Measurements from ENCODE around the gene TSPAN18.

Gene TSPAN18

GRCh38 chr11:44950031-44950624 is 223.4 kb downstream of the TSPAN18 start:
- DNase-seq, result peak; percentile 16 to 30

- peak; percentile 83 to 87 for DNase-seq
Measured at GRCh38 chr11:44950625-44951476, 224.1 kb downstream of the TSPAN18 start, which contains the start of gene TP53I11. TP53I11 (minus strand) TSS chr11:44950883; CDS start chr11:44938335, 12,548 bp downstream.

DNA sequence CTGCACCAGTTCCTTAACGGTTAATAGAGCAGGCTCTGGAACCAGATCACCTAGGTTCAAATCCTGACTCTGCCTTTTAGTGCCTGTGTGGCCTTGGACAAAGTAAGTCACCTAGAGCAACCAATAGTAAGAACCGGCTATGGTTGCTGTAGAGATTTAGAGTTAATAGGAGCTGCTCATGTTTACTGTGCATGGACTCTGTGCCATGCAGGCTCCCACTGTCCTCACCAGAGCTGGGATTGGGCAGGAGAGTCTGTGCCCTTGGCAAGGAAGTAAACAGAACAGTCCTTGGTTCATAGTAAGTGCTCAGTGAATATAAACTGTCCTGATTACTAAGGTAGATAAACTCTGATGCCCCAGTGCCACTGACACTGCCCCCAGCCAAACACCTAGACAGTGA is 225.3 kb downstream of the TSPAN18 start:
- no peak for DNase-seq

GRCh38 chr11:44952500-44953260 is 225.9 kb downstream of the TSPAN18 start:
- DNase-seq, result no peak

GRCh38 chr11:44954051-44954906 is 227.5 kb downstream of the TSPAN18 start:
- DNase-seq, result no peak

DNA sequence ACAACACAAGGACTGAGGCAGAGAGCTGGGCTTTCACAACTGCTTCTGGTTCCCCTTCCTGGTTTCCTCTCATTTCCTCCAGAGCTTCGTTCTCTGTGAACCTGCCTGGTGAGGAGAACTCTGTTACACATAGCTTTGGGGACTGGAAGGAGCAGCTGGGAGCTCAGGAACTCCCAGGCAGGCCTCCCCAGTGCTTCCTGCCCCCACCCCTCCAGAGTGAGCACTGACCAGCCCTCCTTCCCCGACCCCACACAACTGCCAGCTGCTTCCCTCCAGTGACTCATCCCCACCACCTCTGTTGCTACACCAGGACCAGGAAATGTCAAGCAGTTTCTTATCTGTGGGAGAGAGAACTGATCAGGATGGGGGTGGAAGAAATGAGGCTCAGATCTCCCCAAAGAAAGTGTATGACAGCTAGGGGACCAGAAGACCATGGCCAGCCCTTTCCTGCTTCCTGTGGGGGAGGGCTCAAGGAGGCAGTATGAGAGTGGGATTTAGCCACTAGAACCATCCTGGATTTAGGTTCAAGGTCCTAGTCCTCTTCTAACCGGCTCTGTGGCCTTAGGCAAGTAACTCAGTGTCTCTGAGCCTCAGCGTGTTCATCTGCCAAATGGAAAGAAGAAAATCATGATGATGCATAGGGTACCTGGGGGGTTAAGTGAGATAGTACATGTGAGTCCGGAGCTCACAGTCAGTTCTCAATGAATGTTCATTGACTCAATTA is 228.4 kb downstream of the TSPAN18 start:
- peak; percentile 73 to 88 for DNase-seq

DNA sequence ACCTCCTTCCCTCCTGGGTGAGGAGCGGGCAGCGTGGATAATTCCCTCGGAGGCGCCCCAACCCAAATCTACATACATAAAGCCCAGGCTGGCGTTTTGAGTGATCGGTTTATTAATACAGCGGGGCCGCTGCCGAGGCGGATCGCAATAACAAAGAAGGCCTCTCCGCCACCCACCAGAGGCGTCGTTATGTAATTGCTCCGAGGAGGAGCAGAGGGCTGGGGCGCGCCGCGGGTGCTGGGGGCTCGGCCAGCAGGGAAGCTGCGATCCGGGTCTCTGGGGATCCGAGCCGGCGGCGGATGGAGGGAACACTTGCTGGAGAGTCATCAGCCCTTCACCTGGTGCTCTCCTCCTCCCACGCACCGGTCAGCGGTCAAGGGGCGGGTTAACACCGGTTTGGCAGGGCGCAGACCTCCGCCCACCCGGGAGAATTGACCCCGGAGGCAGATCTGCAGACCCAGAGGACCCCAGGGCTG is 230.3 kb downstream of the TSPAN18 start:
- no peak for DNase-seq

DNA sequence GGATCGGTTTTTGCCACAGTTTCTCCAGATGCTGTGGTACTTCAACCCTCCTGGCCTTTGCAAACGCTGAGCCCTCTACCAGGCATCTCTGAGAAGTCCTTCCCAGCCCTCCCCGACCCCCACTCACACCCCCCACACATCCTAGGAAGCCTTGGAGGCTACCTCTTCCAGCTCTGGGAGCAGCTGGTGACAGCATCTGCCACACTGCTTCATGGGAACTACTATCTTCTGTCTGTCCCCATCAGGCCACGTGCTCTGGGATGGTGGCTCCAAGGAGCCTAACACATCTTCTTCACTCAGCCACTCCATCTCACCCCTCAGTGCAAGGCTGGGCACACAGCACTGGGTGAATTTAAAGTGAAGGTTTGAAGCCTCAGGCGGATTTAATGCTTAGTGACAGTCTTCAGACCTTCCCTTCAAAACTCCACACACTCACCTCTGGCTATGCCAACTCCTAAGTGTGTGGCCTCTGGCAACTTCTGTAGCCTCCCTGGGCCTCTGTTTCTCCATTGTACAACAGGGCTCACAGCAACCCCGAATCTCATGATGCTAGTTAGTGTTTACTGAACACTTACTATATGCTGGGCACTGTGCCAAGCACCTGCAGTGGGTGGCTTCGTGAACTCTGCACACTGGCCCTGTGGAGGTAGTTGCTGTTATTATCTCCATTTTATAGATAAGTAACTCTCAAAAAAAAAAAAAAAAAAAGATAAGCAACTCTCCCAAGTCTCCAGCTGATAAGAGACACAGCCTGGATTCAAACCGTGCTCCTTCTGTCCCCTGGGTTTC is 231.2 kb downstream of the TSPAN18 start:
- no peak for DNase-seq

GRCh38 chr11:44959064-44959463 is 232.3 kb downstream of the TSPAN18 start:
- no peak for DNase-seq

DNA sequence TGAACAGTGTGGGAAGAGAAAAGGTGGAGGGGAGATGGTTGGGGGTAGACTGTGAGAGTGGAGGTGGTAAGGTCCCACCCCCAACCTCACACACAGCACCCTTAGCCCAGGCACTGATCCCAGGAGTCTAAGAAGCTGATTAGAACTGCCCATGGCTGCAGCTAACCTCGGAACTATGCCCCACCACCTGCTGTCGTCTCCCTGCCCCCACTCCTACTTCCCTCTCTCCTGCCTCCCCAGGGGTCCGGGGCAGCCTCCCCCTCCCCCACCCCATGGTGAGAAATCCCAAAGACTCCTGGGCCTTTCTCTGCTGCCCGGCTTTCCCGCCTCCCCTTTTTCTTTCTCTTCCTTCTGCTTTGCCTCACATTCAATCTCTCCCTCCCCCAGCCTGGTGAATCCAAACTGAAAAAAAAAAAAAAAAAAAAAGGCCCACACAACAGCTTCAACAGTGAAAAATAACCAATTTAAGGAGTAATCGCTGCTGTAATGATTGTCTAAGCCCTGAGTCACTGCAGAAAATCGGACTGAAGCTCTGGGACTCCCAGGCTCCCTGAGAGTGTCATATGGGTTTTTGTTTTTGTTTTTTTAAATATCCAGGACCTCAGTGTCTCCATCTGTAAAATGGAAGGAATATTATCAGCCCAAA is 233.6 kb downstream of the TSPAN18 start:
- no peak for DNase-seq

DNA sequence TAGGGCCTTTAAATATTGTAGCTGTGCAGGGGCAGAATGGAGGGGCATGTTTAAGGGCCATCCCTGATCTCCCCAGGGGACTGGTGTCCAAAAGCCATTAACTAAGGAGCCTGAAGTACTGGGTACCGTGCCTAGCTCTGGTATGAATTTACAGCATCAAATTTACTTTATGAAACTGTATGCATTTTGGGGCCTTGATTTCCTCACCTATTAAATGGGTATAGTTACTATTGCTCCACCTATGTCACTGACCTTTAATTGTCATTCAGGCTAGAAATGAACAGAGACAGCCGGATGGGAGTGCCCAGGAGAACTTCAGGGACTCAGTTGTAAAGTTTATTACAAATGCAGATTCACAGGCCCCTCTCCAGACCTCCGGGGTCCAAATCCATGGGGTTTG is 235.7 kb downstream of the TSPAN18 start:
- DNase-seq, result no peak

- DNase-seq, result no peak
Measured at GRCh38 chr11:44963136-44963535, 236.4 kb downstream of the TSPAN18 start.

- no peak for DNase-seq
Measured at GRCh38 chr11:44963948-44964347, 237.2 kb downstream of the TSPAN18 start.

GRCh38 chr11:44964526-44965209 is 237.9 kb downstream of the TSPAN18 start:
- no peak for DNase-seq

GRCh38 chr11:44966694-44967093 is 239.9 kb downstream of the TSPAN18 start:
- DNase-seq, result no peak

- DNase-seq, result no peak
Measured at GRCh38 chr11:44967930-44968496, 241.3 kb downstream of the TSPAN18 start.

DNA sequence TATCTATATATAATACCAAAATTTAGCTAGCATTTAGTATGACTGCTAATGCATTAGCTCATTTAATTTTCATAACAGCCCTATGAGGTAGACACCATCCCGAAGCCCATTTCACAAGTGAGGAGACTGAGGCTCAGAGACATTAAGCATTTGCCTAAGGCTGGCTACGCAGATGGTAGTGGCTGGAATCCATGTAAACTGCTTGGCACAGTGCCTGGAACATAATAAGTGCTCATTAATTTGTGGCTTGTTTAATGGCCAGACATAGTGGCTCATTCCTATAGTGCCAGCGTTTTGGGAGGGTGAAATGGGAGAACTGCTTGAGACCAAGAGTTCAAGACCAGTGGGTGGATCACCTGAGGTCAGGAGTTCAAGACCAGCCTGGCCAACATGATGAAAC is 241.7 kb downstream of the TSPAN18 start:
- no peak for DNase-seq

- DNase-seq, result no peak
Measured at GRCh38 chr11:44969651-44970252, 243.0 kb downstream of the TSPAN18 start.

DNA sequence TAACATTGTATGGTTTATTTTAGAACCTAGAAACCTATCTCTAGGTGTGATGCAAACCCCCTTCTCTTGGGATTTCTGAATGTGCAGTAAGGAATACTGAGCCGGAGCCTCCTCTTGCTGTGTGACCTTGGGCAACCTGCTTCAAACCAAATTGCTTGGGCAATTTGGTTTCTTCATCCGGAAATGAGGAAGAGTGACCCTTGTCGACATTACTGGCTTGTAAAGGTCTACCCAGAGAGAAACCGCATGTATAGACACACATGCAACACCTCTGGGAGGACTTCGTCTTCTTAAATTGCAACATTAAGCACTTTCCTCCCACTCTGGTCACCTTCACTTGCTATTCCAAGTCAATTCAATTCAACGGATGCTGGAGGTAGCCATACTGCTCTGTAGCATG is 243.5 kb downstream of the TSPAN18 start:
- peak; percentile 33 to 41 for DNase-seq
